HepG2 (cell line): Measurements from ENCODE around the gene MEA1. TPM values are rescaled to one million over a fixed set of nuclear protein-coding genes. Genes with fewer than 3 reads are reported as not detected.

Experiments used
- ATF7 ChIP-seq, 2 experiments: fragments of 450-650 bp in 1 of 2; sonication (generic) in 1 of 2; formaldehyde crosslinking in 1 of 2; IDR thresholded peaks; 2 replicates each; pipeline versions ENCODE4 v1.4.0 to v1.6.1; 2016 to 2020; ENCODE audit warnings: antibody characterized with exemption in 1 of 2, mild to moderate bottlenecking in 1 of 2, missing genetic modification reagents in 1 of 2
- ATF7-NPFF ChIP-seq: sonication (generic); formaldehyde crosslinking; IDR thresholded peaks from 2 replicates; pipeline ENCODE4 v1.8.1; 2023; ENCODE audit warnings: mild to moderate bottlenecking, low read depth, missing genetic modification reagents, moderate library complexity
- CBX2 ChIP-seq, 2 experiments: fragments of 200-600 bp in 1 of 2; sonication (generic); formaldehyde crosslinking in 1 of 2; IDR thresholded peaks; 2 replicates each; pipeline versions ENCODE4 v1.7.0 to v1.8.1; 2018 to 2022; ENCODE audit warnings: low read depth in 2 of 2, low read length in 1 of 2, mild to moderate bottlenecking in 1 of 2, missing genetic modification reagents in 1 of 2
- CREM ChIP-seq, 2 experiments: sonication (generic) in 1 of 2; formaldehyde crosslinking in 1 of 2; IDR thresholded peaks; 2 replicates each; pipeline versions ENCODE4 v1.4.0 to v1.6.1; 2016 to 2020; ENCODE audit warnings: antibody characterized with exemption in 1 of 2, mild to moderate bottlenecking in 1 of 2, missing genetic modification reagents in 1 of 2
- DDIT3 ChIP-seq: sonication (generic); formaldehyde crosslinking; IDR thresholded peaks from 2 replicates; pipeline ENCODE4 v1.4.0; 2020; ENCODE audit warnings: mild to moderate bottlenecking, missing genetic modification reagents
- GFI1 ChIP-seq: sonication (generic); formaldehyde crosslinking; IDR thresholded peaks from 2 replicates; pipeline ENCODE4 v1.5.0; 2020; ENCODE audit warnings: missing genetic modification reagents, mild to moderate bottlenecking, borderline replicate concordance
- HOXA7 ChIP-seq: sonication (generic); formaldehyde crosslinking; IDR thresholded peaks from 2 replicates; pipeline ENCODE4 v1.8.1; 2022; ENCODE audit warnings: mild to moderate bottlenecking, missing genetic modification reagents, moderate library complexity
- MBD4 ChIP-seq: IDR thresholded peaks from 2 replicates; pipeline ENCODE4 v1.6.1; 2012; ENCODE audit warnings: low read length, inconsistent platforms, borderline replicate concordance
- MTA3 ChIP-seq: sonication (generic); formaldehyde crosslinking; IDR thresholded peaks from 2 replicates; pipeline ENCODE4 v1.4.0; 2020; ENCODE audit warnings: missing genetic modification reagents
- NFRKB ChIP-seq: fragments of 450-650 bp; IDR thresholded peaks from 2 replicates; pipeline ENCODE4 v1.6.1; 2017
- RNF2 ChIP-seq: fragments of 450-650 bp; conservative IDR thresholded peaks from 2 replicates; pipeline ENCODE4 v1.6.1; 2016; ENCODE audit warnings: low read depth
- SAFB2 ChIP-seq: sonication (generic); formaldehyde crosslinking; IDR thresholded peaks from 2 replicates; pipeline ENCODE4 v1.5.1; 2020; ENCODE audit warnings: missing genetic modification reagents, low read depth, mild to moderate bottlenecking, borderline replicate concordance
- SALL2 ChIP-seq: sonication (generic); formaldehyde crosslinking; IDR thresholded peaks from 2 replicates; pipeline ENCODE4 v1.8.1; 2023; ENCODE audit warnings: mild to moderate bottlenecking, missing genetic modification reagents, inconsistent platforms
- SPEN ChIP-seq: sonication (generic); formaldehyde crosslinking; IDR thresholded peaks from 2 replicates; pipeline ENCODE4 v1.5.1; 2020; ENCODE audit warnings: low read depth, mild to moderate bottlenecking, missing genetic modification reagents
- TAF15 ChIP-seq: fragments of 200-400 bp; formaldehyde crosslinking; IDR thresholded peaks from one replicate; pipeline ENCODE4 v1.6.1; 2018; ENCODE audit warnings: mild to moderate bottlenecking, low read depth, low read length; ENCODE audit not compliant: poor library complexity, severe bottlenecking
- ZBTB10 ChIP-seq: sonication (generic); formaldehyde crosslinking; IDR thresholded peaks from 2 replicates; pipeline ENCODE4 v1.4.0; 2020; ENCODE audit warnings: missing genetic modification reagents, borderline replicate concordance
- ZFP37 ChIP-seq: sonication (generic); formaldehyde crosslinking; IDR thresholded peaks from 2 replicates; pipeline ENCODE4 v1.4.0; 2020; ENCODE audit warnings: missing genetic modification reagents, borderline replicate concordance
- ZMYM3 ChIP-seq: sonication (generic); formaldehyde crosslinking; IDR thresholded peaks from 2 replicates; pipeline ENCODE4 v1.5.1; 2020; ENCODE audit warnings: mild to moderate bottlenecking, missing genetic modification reagents
- ZNF101 ChIP-seq: sonication (generic); formaldehyde crosslinking; IDR thresholded peaks from 2 replicates; pipeline ENCODE4 v1.4.0; 2020; ENCODE audit warnings: mild to moderate bottlenecking, low read depth, missing genetic modification reagents, borderline replicate concordance
- ZNF33B ChIP-seq: sonication (generic); formaldehyde crosslinking; IDR thresholded peaks from 2 replicates; pipeline ENCODE4 v1.5.1; 2020; ENCODE audit warnings: mild to moderate bottlenecking, missing genetic modification reagents
- ZNF446 ChIP-seq: sonication (generic); formaldehyde crosslinking; IDR thresholded peaks from 2 replicates; pipeline ENCODE4 v1.5.0; 2020; ENCODE audit warnings: mild to moderate bottlenecking, missing genetic modification reagents
- ZNF501 ChIP-seq: sonication (generic); formaldehyde crosslinking; IDR thresholded peaks from 2 replicates; pipeline ENCODE4 v1.5.1; 2020; ENCODE audit warnings: mild to moderate bottlenecking, moderate library complexity, missing genetic modification reagents
- ZNF558 ChIP-seq: sonication (generic); formaldehyde crosslinking; IDR thresholded peaks from 2 replicates; pipeline ENCODE4 v1.9.0; 2022; ENCODE audit warnings: mild to moderate bottlenecking, missing genetic modification reagents, borderline replicate concordance
- ZNF713 ChIP-seq: sonication (generic); formaldehyde crosslinking; IDR thresholded peaks from 2 replicates; pipeline ENCODE4 v1.4.0; 2020; ENCODE audit warnings: mild to moderate bottlenecking, missing genetic modification reagents
- ZNF749 ChIP-seq: sonication (generic); formaldehyde crosslinking; IDR thresholded peaks from 2 replicates; pipeline ENCODE4 v1.8.0; 2022; ENCODE audit warnings: mild to moderate bottlenecking, missing genetic modification reagents, moderate library complexity, borderline replicate concordance
- polyA plus RNA-seq, 8 experiments: library from polyadenylated mRNA; depleted of rRNA in 3 of 8; stranded (reverse) in 7 of 8; unstranded in 1 of 8; fragments of >200 nt; fragmentation: Illumina TruSeq in 4 of 8; extraction: Trizol in 4 of 8; gene quantifications; 2 replicates each; pipeline versions ENCODE4 v1.2.1 to v1.2.3, GENCODE V29; 2011 to 2016; ENCODE audit warnings: low read depth in 4 of 8, missing spikeins in 1 of 8, mixed read lengths in 1 of 8; ENCODE audit not compliant: insufficient read depth in 1 of 8
- total RNA-seq, 5 experiments: library from RNA; depleted of rRNA; stranded (reverse); fragments of >200 nt; fragmentation: Illumina TruSeq; extraction: Trizol; gene quantifications; 2 replicates each; pipeline ENCODE4 v1.2.3, GENCODE V29; 2016; ENCODE audit warnings: low read depth in 1 of 5
- TF ChIP-seq, protein P1 (sequence below): sonication (generic); formaldehyde crosslinking; IDR thresholded peaks from 2 replicates; pipeline ENCODE4 v1.4.0; 2020; ENCODE audit warnings: missing genetic modification reagents

MEA1 gene
- total and polyA plus RNA-seq, 2 of the 13 experiments (the other 11 are each of a cell fraction or from before 2014, with no cell fraction given), result 75.6 to 86.2 TPM

- peak; percentile 88 for TF ChIP-seq SPEN (CRISPR knock-in tag)
- no peak for TF ChIP-seq HOXA7 (CRISPR knock-in tag)
- TF ChIP-seq ZNF713 (CRISPR knock-in tag), result no peak; the same call in 1 of the 2 replicates
- no peak for TF ChIP-seq SAFB2 (CRISPR knock-in tag)
- TF ChIP-seq NFRKB, result no peak
- TF ChIP-seq MBD4, result no peak
- no peak for TF ChIP-seq ZNF558 (CRISPR knock-in tag)
- TF ChIP-seq ATF7 (IDR thresholded peaks at IDR 0.05), result no peak
- TF ChIP-seq ATF7 (CRISPR knock-in tag; IDR thresholded peaks at IDR 0.05), result peak; percentile 86; the same call in 1 of the 2 replicates
- TF ChIP-seq, protein P1, sequence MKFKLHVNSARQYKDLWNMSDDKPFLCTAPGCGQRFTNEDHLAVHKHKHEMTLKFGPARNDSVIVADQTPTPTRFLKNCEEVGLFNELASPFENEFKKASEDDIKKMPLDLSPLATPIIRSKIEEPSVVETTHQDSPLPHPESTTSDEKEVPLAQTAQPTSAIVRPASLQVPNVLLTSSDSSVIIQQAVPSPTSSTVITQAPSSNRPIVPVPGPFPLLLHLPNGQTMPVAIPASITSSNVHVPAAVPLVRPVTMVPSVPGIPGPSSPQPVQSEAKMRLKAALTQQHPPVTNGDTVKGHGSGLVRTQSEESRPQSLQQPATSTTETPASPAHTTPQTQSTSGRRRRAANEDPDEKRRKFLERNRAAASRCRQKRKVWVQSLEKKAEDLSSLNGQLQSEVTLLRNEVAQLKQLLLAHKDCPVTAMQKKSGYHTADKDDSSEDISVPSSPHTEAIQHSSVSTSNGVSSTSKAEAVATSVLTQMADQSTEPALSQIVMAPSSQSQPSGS (CRISPR knock-in tag), result peak; percentile 71
- no peak for TF ChIP-seq MTA3 (CRISPR knock-in tag)
- TF ChIP-seq ZFP37 (CRISPR knock-in tag), result no peak
- no peak for TF ChIP-seq ZMYM3 (CRISPR knock-in tag)
- no peak for TF ChIP-seq ZNF33B (CRISPR knock-in tag)
- peak; percentile 78 for TF ChIP-seq GFI1 (CRISPR knock-in tag)
- peak; percentile 64; the same call in 1 of the 2 replicates for TF ChIP-seq ZNF101
- TF ChIP-seq DDIT3 (CRISPR knock-in tag), result no peak
- peak; percentile 90 for TF ChIP-seq TAF15
- TF ChIP-seq ZNF749 (CRISPR knock-in tag), result peak; percentile 94; the same call in 1 of the 2 replicates
- peak; percentile 85 for TF ChIP-seq ATF7-NPFF
- peak; percentile 87; the same call in 1 of the 2 replicates for TF ChIP-seq ZNF446 (CRISPR knock-in tag)
- peak; percentile 98 for TF ChIP-seq SALL2 (CRISPR knock-in tag)
- TF ChIP-seq CBX2 (IDR thresholded peaks at IDR 0.05; ENCODE audit: low read depth, low read length), result no peak
- TF ChIP-seq CBX2 (CRISPR knock-in tag; IDR thresholded peaks at IDR 0.05; ENCODE audit: low read depth), result peak; percentile 66; the same call in 1 of the 2 replicates
- peak; percentile 94 for TF ChIP-seq ZNF501 (CRISPR knock-in tag)
- TF ChIP-seq ZBTB10 (CRISPR knock-in tag), result no peak
- no peak for TF ChIP-seq RNF2
- peak; percentile 76; the same call in 1 of the 2 replicates for TF ChIP-seq CREM (IDR thresholded peaks at IDR 0.05)
- TF ChIP-seq CREM (CRISPR knock-in tag; IDR thresholded peaks at IDR 0.05), result no peak
Observed at GRCh38 chr6:43053545-43054205, 39.9 kb upstream of the MEA1 start, which contains the start of gene CUL7 (continued).
